WTC11 (cell line): ENCODE results near the gene MAN1B1. TPM values are rescaled to one million over a fixed set of nuclear protein-coding genes. Genes with fewer than 3 reads are reported as not detected.

ENCODE experiments used
- ATAC-seq: fragments of 200-7000 bp; cut with Tn5 transposase; 2 replicates; pipeline ENCODE4 v1.10.0; 2021; ENCODE audit warnings: mild to moderate bottlenecking, moderate library complexity
- CTCF ChIA-PET: fragments of 300-600 bp; sonication (Branson Sonifier 250); formaldehyde crosslinking; loops from one replicate; lab custom pipeline; 2021; ENCODE audit warnings: antibody characterized with exemption; lab: Charles Lee
- POLR2A ChIA-PET: fragments of 350-600 bp; sonication (Branson Sonifier 250); formaldehyde crosslinking; loops from one replicate; lab custom pipeline; 2021; ENCODE audit warnings: antibody characterized with exemption; lab: Charles Lee
- DNase-seq: peaks from one replicate; pipeline ENCODE4 v3.0.0; 2021; ENCODE audit warnings: low spot score
- H3K27ac Mint-ChIP-seq: 2 replicates; pipeline ENCODE4 v1.8.0; 2021; ENCODE audit warnings: mixed read lengths
- H3K27me3 Mint-ChIP-seq: 2 replicates; pipeline ENCODE4 v1.8.0; 2021; ENCODE audit warnings: low read depth, mild to moderate bottlenecking, moderate library complexity, mixed read lengths
- H3K36me3 Mint-ChIP-seq: 2 replicates; pipeline ENCODE4 v1.8.0; 2021; ENCODE audit warnings: mixed read lengths
- H3K4me1 Mint-ChIP-seq: 2 replicates; pipeline ENCODE4 v1.8.0; 2022; ENCODE audit warnings: mixed read lengths
- H3K4me3 Mint-ChIP-seq: 2 replicates; pipeline ENCODE4 v1.8.0; 2021; ENCODE audit warnings: mild to moderate bottlenecking, moderate library complexity, mixed read lengths
- H3K9me3 Mint-ChIP-seq: 2 replicates; pipeline ENCODE4 v1.8.0; 2021; ENCODE audit warnings: mixed read lengths
- CREB1 ChIP-seq: sonication (generic); formaldehyde crosslinking; IDR thresholded peaks from 2 replicates; pipeline ENCODE4 v1.8.0; 2023; ENCODE audit warnings: mild to moderate bottlenecking, missing genetic modification reagents
- ETV6 ChIP-seq: sonication (generic); formaldehyde crosslinking; IDR thresholded peaks from 2 replicates; pipeline ENCODE4 v1.8.1; 2022; ENCODE audit warnings: mild to moderate bottlenecking, missing genetic modification reagents
- GTF2I ChIP-seq: fragments of 250-450 bp; sonication (Bioruptor Pico); conservative IDR thresholded peaks from 2 replicates; pipeline ENCODE4 v1.4.0; 2021; ENCODE audit warnings: mild to moderate bottlenecking
- KAT7 ChIP-seq: sonication (generic); formaldehyde crosslinking; IDR thresholded peaks from 2 replicates; pipeline ENCODE4 v1.8.1; 2023; ENCODE audit warnings: missing genetic modification reagents, mild to moderate bottlenecking, borderline replicate concordance
- MXD4 ChIP-seq: fragments of 250-450 bp; sonication (Bioruptor Pico); IDR thresholded peaks from 2 replicates; pipeline ENCODE4 v1.8.0; 2021; ENCODE audit warnings: mild to moderate bottlenecking, moderate library complexity, borderline replicate concordance
- NFATC4 ChIP-seq: fragments of 250-450 bp; sonication (Bioruptor Pico); IDR thresholded peaks from 2 replicates; pipeline ENCODE4 v1.9.0; 2021; ENCODE audit warnings: mild to moderate bottlenecking
- NR3C1 ChIP-seq: sonication (generic); formaldehyde crosslinking; conservative IDR thresholded peaks from 2 replicates; pipeline ENCODE4 v1.8.1; 2023; ENCODE audit warnings: low read depth, mild to moderate bottlenecking, missing genetic modification reagents
- RORB ChIP-seq: fragments of 250-450 bp; sonication (Bioruptor Pico); IDR thresholded peaks from 2 replicates; pipeline ENCODE4 v1.9.0; 2021; ENCODE audit warnings: mild to moderate bottlenecking
- SP1 ChIP-seq: sonication (generic); formaldehyde crosslinking; conservative IDR thresholded peaks from 2 replicates; pipeline ENCODE4 v1.8.1; 2022; ENCODE audit warnings: missing genetic modification reagents
- TEAD1 ChIP-seq: sonication (generic); formaldehyde crosslinking; IDR thresholded peaks from 2 replicates; pipeline ENCODE4 v1.8.0; 2022; ENCODE audit warnings: mild to moderate bottlenecking, missing genetic modification reagents
- TEAD4 ChIP-seq: sonication (generic); formaldehyde crosslinking; IDR thresholded peaks from 2 replicates; pipeline ENCODE4 v1.8.0; 2022; ENCODE audit warnings: mild to moderate bottlenecking, missing genetic modification reagents
- total RNA-seq: library from RNA; stranded (reverse); gene quantifications from 3 replicates; pipeline ENCODE4 v1.2.3, GENCODE V29; 2021
- TF ChIP-seq, protein P1 (sequence below): sonication (generic); formaldehyde crosslinking; IDR thresholded peaks from 2 replicates; pipeline ENCODE4 v1.8.1; 2023; ENCODE audit warnings: mild to moderate bottlenecking, missing genetic modification reagents, moderate library complexity
- TF ChIP-seq, protein P2 (sequence below): sonication (generic); formaldehyde crosslinking; IDR thresholded peaks from 2 replicates; pipeline ENCODE4 v1.8.1; 2022; ENCODE audit warnings: missing genetic modification reagents, borderline replicate concordance
- TF ChIP-seq, protein P3 (sequence below): sonication (generic); formaldehyde crosslinking; IDR thresholded peaks from 2 replicates; pipeline ENCODE4 v1.8.0; 2022; ENCODE audit warnings: missing genetic modification reagents

Gene MAN1B1
- total RNA-seq, 1 experiment from 2014 or later = 57.1 TPM

DNA sequence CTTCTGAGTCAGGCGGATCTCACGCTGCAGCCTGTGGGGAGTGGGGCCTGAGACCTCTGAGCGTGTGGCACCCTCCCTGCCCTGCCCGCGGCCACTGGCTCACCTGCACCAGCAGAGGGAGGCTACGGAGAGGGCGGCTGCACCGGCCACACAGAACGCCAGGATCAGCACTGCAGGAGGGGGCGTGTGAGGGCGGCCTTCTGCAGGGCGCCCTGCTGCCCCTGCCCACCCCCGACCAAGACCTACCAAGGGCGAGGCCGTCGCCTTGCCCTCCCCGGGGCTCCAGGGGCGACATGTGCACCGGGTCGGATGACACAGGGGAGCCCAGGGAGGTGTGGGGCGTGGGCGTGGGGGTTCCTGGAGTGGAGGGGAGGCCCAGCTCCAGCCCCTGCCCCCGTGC is 46.2 kb upstream of the MAN1B1 start (continued):
- TF ChIP-seq ETV6 (no peak), CREB1 (CRISPR knock-in tag) (no peak), RORB (CRISPR knock-in tag) (no peak), NR3C1 (CRISPR knock-in tag) (no peak)
- TF ChIP-seq, protein P1, sequence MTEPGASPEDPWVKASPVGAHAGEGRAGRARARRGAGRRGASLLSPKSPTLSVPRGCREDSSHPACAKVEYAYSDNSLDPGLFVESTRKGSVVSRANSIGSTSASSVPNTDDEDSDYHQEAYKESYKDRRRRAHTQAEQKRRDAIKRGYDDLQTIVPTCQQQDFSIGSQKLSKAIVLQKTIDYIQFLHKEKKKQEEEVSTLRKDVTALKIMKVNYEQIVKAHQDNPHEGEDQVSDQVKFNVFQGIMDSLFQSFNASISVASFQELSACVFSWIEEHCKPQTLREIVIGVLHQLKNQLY (CRISPR knock-in tag) = no peak

DNA sequence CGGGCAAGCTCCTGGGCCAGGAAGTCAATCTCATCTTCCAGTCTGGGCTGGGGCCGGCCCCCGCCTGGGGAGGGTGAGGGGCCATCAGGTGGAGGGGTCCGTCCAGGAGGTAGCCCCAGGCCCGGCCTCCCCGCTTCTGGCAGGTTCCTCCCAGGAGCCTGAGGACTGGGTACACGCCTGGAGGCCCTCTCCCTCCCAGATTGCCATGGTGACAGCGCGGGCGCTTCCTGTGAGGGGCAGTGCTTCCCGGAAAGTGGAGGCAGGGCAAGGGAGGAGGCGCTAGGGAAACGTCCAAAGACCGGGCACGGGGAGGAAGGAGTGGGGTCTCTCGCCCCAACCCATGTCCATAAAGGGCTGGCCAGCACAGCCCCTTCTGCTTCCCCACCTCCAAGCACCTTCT is 45.7 kb upstream of the MAN1B1 start:
- ChIA-PET CTCF (interaction anchor here (4.6 kb wide), 1 partner anchor 12 kb away, joined by 23 read pairs; no protein-coding TSS in a partner anchor), POLR2A (no interaction called here)
- H3K27me3 Mint-ChIP-seq = peaks cover 9% of the 10 kb centered on the region
- peaks cover 6% of the 10 kb centered on the region for H3K4me1 Mint-ChIP-seq
- peaks cover 5% of the 10 kb centered on the region; the same call in 1 of the 2 replicates for H3K36me3 Mint-ChIP-seq
- H3K9me3 Mint-ChIP-seq = no peaks in the 10 kb centered on the region
- no peak overlapping the region for H3K4me3 Mint-ChIP-seq
- no peak for DNase-seq
- TF ChIP-seq RORB (CRISPR knock-in tag) (no peak), NFATC4 (no peak), KAT7 (CRISPR knock-in tag) (no peak), MXD4 (no peak), GTF2I (CRISPR knock-in tag) (no peak)
- TF ChIP-seq, all 79 proteins: peak for 0
- no peak overlapping the region for H3K27ac Mint-ChIP-seq
- no peak for ATAC-seq

DNA sequence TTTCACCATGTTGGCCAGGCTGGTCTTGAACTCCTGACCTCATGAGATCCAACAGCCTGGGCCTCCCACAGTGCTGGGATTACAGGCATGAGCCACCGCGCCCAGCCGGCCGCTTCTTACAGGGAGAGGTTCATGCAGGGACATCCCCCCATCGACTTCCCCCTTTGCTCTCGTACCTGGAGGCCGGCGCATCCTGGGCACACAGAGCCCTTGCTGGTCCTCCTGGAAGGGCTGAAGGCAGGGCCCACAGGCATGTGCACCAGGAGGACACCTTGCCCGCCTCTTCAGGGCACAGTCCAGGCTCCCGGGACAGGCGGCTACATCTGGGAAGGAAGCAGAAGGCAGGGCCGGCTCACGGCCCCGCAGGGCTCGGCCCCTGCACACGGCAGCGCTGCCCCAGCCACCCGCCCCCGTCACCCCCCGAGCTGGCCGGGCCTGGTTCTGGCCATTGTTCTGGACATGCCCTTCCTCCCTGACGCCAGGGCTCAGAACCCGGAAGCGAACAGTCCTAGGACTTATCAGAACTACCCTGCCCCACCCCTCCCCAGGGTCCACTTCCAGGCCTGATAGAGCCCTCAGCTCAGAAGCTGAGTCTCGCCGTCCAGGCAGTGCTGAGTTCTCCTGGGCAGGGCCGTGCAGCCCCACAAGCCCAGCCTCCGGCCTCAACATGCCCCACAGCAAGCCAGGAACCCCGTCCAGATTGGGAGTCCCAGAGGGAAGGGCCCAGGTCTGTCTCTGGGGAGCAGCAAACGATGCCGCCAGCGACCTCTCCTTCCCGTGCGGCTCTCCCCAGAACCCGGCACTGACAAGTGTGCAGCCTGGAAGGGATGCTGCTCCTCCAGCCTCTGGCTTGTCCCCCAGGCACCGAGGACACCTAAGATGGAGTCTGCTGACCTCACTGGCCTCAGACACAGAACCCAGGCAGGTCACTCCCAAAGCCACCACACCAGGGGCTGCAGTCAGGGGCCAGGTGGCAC is 43.7 kb upstream of the MAN1B1 start:
- Mint-ChIP-seq H3K36me3 (peaks cover 5% of the 10 kb centered on the region; the same call in 1 of the 2 replicates), H3K27me3 (peaks cover 24% of the 10 kb centered on the region), H3K9me3 (no peaks in the 10 kb centered on the region), H3K4me1 (peaks cover 6% of the 10 kb centered on the region), H3K27ac (no peak overlapping the region), H3K4me3 (no peak overlapping the region)
- POLR2A ChIA-PET = interaction anchor here (0.7 kb wide), 1 partner anchor 158 kb away, joined by 4 read pairs; the partner anchor contains the start of gene TPRN
- DNase-seq = no peak
- ATAC-seq = no peak
- CTCF ChIA-PET = interaction anchor here (0.6 to 3.9 kb wide), 5 partner anchors 8 to 114 kb away, joined by 4 to 41 read pairs (median 13); no protein-coding TSS in a partner anchor
- TF ChIP-seq TEAD1 (no peak), SP1 (CRISPR knock-in tag) (no peak), TEAD4 (no peak)
- TF ChIP-seq, protein P2, sequence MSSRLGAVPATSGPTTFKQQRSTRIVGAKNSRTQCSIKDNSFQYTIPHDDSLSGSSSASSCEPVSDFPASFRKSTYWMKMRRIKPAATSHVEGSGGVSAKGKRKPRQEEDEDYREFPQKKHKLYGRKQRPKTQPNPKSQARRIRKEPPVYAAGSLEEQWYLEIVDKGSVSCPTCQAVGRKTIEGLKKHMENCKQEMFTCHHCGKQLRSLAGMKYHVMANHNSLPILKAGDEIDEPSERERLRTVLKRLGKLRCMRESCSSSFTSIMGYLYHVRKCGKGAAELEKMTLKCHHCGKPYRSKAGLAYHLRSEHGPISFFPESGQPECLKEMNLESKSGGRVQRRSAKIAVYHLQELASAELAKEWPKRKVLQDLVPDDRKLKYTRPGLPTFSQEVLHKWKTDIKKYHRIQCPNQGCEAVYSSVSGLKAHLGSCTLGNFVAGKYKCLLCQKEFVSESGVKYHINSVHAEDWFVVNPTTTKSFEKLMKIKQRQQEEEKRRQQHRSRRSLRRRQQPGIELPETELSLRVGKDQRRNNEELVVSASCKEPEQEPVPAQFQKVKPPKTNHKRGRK (CRISPR knock-in tag) = no peak
- TF ChIP-seq, protein P3, sequence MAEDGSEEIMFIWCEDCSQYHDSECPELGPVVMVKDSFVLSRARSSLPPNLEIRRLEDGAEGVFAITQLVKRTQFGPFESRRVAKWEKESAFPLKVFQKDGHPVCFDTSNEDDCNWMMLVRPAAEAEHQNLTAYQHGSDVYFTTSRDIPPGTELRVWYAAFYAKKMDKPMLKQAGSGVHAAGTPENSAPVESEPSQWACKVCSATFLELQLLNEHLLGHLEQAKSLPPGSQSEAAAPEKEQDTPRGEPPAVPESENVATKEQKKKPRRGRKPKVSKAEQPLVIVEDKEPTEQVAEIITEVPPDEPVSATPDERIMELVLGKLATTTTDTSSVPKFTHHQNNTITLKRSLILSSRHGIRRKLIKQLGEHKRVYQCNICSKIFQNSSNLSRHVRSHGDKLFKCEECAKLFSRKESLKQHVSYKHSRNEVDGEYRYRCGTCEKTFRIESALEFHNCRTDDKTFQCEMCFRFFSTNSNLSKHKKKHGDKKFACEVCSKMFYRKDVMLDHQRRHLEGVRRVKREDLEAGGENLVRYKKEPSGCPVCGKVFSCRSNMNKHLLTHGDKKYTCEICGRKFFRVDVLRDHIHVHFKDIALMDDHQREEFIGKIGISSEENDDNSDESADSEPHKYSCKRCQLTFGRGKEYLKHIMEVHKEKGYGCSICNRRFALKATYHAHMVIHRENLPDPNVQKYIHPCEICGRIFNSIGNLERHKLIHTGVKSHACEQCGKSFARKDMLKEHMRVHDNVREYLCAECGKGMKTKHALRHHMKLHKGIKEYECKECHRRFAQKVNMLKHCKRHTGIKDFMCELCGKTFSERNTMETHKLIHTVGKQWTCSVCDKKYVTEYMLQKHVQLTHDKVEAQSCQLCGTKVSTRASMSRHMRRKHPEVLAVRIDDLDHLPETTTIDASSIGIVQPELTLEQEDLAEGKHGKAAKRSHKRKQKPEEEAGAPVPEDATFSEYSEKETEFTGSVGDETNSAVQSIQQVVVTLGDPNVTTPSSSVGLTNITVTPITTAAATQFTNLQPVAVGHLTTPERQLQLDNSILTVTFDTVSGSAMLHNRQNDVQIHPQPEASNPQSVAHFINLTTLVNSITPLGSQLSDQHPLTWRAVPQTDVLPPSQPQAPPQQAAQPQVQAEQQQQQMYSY (CRISPR knock-in tag) = peak; percentile 86
